8988T (cell line): ENCODE results near the gene CCT8.

Experiments
- DNase-seq: peaks from one replicate; pipeline ENCODE4 v3.0.0; 2011

Gene CCT8

GRCh38 chr21:29073222-29074006 lies at the start of gene CCT8:
TSS of gene CCT8 (minus strand) at chr21:29073648. CDS start at chr21:29073590, 58 bp downstream.
- DNase-seq: peak; percentile 51

GRCh38 chr21:29121759-29122158 lies 48.3 kb upstream of the CCT8 start:
- no peak for DNase-seq

- DNase-seq: no peak
Observed at GRCh38 chr21:29117372-29117955, 44.0 kb upstream of the CCT8 start.

- no peak for DNase-seq
Observed at GRCh38 chr21:29115899-29116298, 42.5 kb upstream of the CCT8 start.

- DNase-seq: no peak
Observed at GRCh38 chr21:29114765-29115500, 41.5 kb upstream of the CCT8 start.

- peak; percentile 26 for DNase-seq
Observed at GRCh38 chr21:29105218-29105617, 31.8 kb upstream of the CCT8 start.

GRCh38 chr21:29104239-29104708 lies 30.8 kb upstream of the CCT8 start:
- DNase-seq: no peak

GRCh38 chr21:29102791-29103257 lies 29.4 kb upstream of the CCT8 start:
- no peak for DNase-seq

- DNase-seq: no peak
Observed at GRCh38 chr21:29098156-29098555, 24.7 kb upstream of the CCT8 start.

- DNase-seq: no peak
Observed at GRCh38 chr21:29096218-29097015, 23.0 kb upstream of the CCT8 start.

GRCh38 chr21:29092102-29092959 lies 18.9 kb upstream of the CCT8 start:
- no peak for DNase-seq

GRCh38 chr21:29091033-29091432 lies 17.6 kb upstream of the CCT8 start:
- no peak for DNase-seq

- DNase-seq: no peak
Observed at GRCh38 chr21:29085106-29085752, 11.8 kb upstream of the CCT8 start.

- DNase-seq: no peak
Observed at GRCh38 chr21:29084372-29084771, 10.9 kb upstream of the CCT8 start.

- no peak for DNase-seq
Observed at GRCh38 chr21:29083306-29083705, 9.9 kb upstream of the CCT8 start.

- no peak for DNase-seq
Observed at GRCh38 chr21:29082046-29082815, 8.8 kb upstream of the CCT8 start.

GRCh38 chr21:29080454-29080941 lies 7.0 kb upstream of the CCT8 start:
- no peak for DNase-seq

GRCh38 chr21:29078869-29079767 lies 5.7 kb upstream of the CCT8 start:
- no peak for DNase-seq

GRCh38 chr21:29077651-29078090 lies 4.2 kb upstream of the CCT8 start:
- DNase-seq: no peak
